Stimulated activated CD8-positive, alpha-beta memory T cell treated with anti-CD3 and anti-CD28 coated beads, Interleukin-15, amount 100 ng/mL, for 1 hour (primary cell): ENCODE results near the gene SYTL3.

Experiments used
- DNase-seq: peaks from one replicate; pipeline ENCODE4 v3.0.0-alpha.2; 2020; ENCODE audit warnings: low read depth

Gene SYTL3

DNA sequence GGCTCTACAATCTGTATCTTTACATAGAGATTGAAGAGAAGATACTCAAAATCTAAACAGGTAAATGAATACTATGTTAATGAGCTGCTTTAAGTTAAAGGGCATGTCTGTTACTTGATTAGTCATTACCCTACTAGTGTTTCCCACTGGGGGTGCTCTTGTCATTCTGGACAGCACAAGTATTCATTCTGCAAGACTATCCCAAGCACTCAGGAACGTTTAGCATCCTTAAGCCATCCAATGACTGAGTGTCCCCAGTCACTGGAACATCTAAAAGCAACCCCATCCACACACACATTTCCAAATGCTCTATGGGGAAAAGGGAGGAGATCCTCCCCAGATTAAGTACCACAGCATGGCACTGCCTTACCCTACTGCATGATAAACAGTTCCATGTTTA is 143.6 kb downstream of the SYTL3 start:
- DNase-seq, result no peak

DNA sequence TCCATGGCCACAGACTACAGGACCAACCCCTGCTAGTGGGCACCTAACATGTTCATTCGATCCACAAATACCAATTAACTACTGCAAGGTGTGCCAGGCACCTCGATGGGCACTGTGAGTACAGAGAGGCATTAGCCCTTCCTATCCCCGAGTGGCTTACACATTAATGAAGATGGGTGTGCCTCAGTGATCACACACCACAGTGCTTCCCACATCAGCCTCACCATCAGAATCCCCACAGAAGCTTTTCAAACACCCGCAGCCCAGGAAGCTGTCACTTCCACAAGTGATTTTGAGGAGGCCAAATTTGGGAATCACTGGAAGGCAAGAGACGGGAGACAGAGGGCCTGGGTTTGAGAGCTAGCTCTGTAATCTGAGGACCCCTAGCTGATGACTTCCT is 145.7 kb downstream of the SYTL3 start:
- DNase-seq, result no peak

DNA sequence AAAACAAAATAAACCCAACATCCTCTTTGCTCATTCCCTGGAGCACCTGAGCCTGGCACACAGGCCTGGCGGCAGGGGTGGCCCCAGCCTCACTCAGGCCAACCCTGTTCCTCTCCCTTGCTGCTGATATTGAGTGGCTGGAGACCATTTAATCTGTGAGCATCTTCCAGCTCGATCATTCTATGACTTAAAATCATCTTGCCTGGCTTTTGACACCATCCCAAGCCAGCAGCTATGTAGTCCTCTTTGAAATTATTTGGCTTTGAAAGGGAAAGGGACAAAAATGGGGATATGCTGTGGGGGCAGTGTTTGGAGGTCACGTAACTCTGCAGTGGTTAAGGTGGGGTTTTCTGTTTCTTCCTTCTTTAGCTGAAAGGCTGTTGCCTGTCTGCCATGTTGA is 146.5 kb downstream of the SYTL3 start:
- DNase-seq, result no peak

DNA sequence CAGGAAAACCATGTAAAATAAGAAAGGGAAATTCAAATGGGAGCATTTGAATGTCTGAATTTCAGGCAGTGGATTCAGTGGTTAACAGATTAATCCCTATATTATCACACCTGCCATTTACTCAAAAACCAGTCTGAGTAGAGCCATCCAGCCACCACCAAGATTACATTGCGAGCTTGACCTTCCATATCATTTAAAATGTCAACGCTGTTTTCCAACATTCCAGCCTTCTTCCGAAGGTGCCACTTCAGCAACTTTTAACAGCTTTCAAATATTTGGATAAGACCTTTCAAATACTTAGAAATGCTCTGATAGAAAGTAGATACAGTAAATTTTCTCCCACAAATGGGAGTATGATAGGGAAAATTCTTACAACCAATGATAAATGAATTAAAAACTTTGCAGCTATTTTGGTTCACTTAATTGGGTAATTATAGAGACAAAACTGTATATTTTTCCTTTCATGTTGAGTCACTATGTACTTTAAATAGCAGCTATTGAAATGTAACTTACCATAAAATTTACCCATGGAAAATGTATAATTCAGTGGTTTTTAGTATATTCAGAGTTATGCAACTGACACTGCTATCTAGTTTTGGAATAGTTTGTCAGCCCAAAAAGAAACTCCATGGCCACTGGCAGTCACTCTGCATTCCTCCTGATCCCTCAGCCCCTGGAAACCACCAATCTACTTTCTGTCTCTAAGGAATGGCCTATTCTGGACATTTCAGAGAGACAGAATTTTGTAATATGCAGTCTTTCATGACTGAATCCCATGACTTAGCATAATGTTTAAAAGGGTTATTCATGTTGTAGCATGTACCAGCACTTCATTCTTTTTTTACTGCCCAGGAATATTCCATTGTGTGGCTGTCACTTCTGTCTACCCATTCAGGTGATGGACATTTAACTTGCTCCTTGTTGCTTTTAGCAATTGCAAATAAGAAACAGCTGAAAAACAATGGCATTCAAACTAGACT is 147.8 kb downstream of the SYTL3 start:
- DNase-seq, result no peak

DNA sequence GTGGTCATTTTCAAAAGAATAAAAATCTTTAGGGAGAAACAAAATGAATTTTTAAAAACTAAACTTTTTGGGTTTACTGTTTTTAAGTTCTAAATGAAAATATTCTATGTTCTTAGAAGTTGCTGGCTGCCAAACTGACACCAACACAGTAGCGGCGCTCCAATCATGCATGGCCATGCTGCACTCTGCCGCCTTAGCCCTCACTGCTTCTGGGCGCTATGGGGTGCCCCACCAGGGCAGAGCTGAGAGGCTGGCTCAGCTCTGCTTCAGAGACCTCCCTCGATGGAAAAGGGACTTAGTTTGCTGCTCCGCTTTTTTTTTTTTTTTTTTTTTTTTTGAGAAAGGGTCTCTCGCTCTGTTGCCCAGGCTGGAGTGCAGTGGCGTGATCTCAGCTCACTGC is 148.5 kb downstream of the SYTL3 start:
- no peak for DNase-seq

DNA sequence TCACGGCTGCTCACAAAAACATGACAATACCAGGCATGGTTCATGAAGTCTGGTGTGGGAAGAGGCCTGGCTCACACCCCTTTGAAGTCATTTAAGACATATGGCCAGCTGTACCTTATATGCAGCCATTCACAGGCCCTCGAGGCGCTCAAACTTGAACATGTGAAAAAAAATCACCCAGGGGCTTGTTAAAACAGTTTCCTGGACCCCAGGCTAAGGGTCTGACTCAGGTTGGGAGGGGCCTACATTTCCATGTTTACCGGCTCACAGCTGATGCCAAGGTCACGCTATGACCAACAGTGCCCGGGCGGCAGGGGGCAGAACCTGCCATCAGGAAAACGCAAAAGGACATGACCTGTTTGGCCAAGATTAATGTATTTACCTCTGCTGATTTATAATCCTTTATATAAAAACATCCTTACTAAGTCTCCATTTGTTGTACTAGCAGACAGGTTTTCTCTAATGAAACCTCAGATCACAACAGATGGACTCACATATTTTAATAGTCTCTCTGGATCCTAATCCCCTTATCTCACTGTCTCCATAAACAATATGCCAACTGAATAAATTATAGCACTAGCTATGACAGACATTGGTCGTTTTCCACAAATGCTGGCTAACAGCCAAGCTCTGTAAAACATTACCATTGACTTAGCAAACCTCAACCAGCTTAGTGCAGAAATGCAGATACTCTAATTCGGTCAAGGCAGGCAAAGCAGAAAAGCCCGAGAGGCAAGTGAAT is 149.4 kb downstream of the SYTL3 start:
- DNase-seq, result no peak

DNA sequence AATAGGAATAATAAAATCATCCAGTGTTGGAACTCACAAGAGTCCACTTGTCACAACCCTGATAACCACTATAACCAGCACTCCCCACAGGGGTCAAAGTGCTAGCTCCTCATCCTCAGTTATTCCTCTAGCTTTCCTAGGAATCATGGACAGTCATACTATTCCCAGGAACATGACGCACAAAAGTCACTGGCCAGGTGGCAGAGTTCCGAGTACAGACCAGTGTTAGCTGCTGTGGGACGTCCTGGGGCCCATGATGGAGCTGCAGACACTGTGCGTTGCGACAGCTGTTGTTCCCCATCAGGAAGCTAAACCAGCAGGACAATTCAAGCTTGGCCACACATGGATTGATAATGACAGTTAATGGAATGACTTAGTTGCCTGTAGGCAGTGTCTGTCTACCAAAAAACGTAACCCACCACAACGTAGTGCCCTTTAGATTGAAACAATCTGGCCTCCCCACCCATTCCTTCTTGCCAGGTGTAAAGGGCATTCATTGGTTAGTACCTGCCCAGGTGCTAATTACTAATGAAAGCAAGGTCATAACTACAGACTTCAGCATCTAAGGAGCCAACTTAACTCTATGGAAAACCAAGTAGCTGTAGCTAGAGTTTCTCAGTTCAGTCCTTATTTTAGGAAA is 151.9 kb downstream of the SYTL3 start:
- no peak for DNase-seq

DNA sequence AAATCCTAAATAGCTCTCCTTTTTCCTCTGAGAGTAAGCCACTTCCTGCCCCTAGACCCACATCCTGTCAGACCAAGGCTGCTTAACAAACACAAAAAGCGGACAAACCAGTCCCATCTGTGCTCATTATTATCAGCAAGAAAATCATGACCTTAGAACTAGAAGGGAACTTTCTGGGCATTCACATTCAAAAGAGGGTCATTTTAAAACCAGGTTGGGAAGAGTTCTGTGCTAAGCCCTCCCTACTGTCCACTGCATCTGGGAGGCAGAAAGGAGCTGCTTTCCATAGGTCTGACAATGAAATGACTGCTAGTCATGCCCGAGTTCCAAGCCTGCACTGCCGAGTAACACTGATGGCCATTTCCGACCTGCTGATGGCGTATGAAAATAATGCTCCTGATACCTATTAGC is 153.9 kb downstream of the SYTL3 start:
- DNase-seq, result no peak

DNA sequence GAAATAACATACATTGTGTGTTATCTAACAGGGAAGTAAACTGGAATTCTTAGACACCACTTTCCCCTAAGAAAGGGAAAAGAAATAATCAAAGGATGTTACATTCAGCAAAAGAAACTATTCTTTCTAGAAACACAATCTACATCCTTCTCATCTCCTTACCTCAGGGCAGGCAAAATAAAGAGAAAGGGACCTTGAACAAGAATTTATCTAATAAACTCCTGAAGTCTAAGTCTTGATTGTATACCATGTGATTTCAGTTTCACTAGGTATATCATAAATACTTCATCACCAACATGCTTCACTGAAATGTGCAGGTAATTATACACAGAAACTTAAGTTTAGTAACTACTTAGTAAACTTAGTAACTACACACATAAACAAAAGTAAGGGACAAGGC is 154.4 kb downstream of the SYTL3 start:
- DNase-seq, result no peak

DNA sequence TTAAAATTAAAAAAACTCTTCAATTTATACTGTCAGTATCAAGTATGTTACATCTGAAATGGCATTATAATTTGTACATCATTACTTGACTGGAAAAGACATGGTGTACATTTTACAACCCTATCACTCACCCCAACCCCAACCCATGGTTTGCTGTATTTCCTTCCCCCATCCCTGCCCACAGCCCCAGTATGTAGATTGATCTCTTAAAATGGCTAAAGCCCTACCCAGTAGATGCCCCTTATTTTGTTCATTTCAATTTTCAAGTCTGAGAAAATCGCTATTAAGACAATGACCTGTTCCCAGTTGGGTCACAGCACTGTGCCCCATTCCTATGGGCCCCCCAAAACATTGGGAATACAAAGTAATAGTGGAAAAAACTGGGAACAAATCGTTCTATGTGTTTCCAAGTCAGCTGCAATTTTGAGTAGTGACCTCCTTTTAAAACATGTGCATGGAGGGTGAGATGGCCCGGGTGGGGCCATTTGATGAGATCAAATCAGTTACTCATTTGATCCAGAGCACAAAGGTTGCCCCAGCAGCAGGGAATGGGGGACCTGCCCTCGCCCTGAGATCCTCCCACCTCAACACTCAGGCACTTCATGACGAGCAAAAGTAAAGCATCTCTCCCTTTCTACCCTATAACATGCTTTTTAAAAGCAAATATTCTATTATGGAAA is 156.0 kb downstream of the SYTL3 start:
- DNase-seq, result no peak

DNA sequence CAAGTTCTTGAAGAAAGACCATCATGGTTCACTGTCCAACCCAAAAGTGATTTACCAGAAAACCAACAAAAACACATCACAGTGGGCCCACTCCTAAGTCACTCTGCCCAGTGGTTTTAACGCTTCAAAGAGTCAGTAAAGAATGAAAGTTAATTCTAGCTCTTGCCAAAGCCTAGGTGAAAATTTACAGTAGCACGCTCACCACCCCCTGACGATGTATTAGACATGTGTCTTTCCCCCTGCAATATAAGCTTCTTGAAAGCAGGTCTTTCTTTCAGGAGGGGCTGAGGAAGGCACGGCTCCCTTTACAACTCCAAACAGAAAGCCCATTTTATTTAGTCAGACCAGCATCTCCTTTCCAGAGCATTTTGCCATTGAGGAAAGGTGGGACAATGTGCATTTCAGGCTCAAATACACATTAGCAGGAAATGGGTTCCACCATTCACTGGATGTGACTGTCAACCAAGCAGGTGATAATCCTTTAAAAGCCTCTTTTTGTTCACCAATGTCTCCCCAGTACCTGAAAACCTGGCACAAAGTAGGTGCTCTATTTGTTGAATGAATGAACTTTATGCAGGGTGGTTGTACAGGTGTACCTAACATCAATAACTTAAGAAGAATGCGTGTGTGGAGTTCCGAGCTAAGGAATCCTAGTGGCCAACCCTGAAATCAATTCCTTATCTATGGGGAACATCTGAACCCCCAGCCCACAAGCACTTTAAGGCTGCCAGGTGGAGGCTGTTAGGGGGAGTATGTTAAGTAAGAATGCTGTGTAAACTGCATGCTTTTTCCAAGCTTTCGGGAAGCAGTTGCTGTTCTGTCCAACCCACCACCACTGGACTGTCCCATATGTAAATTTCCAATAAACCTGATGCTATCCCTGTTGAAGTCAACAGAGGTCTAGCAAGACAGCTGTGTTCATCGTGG is 157.9 kb downstream of the SYTL3 start:
- DNase-seq, result no peak

DNA sequence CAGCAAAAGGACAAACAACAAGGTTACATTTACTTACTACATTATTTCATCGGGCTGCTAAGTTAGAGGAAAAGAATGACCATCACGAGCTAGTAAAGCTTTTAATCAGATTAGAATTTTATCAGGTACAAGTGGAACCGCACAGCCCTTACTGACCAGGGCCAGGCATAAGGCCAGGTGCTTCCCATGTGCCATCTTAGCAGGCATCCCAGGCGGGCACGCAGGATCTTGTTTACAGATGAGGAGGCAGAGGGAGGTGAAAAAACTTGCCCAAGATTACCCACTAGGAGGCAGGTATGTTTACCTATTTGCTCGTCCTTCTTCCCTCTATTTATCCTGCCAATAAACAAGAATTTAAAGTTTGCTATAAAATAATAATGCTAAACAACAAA is 158.6 kb downstream of the SYTL3 start:
- no peak for DNase-seq

DNA sequence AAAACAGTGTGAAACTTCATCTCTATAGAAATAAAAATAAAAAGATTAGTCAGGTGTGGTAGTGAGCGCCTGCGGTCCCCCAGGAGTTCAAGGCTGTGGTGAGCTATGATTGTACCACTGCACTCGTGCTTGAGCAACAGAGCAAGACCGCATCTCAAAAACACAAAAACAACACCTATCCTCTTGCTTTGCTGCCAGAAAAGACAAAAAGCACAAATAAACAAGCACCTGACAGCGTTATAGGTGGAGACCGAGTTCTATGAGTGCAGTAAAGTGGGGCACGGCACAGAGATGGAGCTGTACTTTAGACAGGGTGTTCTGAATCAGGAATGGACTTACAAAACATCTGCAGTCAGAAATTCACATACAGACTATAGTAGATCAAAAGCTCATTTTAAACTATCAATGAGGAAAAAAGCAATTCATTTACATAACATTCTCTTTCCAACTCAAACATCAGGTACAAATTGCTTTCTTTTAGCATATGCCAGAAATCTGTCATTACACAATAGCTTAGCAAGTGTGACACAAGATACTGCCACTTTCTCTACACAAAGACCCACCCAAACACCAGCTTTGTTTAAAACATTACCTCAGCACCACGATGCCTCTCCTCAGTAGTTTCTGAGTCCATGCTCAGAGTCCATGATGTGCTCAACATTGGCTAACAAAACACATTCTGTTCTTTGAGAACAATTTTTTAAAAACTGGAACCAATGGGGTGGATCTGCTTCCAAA is 159.3 kb downstream of the SYTL3 start:
- no peak for DNase-seq

DNA sequence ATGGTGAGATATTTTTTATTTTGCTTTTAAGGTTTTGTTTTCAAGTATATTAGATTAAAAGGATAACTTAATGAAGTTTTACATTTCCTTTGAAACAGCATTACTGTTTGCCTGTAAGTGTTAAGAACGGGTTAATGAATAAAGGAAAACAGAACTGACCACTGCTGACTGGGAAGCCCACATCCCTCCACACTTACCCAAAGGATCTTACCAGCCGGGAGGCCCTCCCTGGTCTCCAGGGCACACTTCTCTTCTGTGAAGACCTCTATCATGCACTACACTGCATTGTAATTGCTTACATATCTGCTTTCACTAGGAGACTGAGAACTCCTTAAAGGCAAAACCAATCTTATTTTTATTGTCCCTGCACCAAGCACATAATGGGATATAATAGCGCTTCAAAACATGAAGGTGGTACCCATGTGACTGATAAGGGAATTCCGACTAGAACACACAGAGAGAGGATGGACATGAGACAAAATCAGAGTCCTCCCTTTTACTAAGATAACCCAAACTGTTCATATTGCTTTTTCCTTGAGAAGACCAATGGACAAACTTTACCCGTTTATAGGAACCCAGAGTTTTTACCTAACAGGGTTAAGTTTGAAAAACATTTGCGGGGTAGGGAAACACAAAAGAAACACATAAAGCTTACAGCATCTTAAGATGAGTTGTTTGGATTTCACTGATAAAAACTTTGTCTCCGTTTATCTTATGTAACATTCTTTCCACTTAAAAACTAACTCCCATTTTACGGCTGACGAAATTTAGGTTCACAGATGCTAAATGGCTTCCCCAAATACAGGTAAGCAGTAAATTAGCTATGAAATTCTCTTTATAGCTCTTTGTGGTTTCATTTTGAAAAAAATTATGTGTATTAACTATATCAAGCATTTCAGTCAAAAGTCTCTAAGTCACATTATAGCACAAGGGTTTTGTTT is 160.6 kb downstream of the SYTL3 start:
- no peak for DNase-seq

DNA sequence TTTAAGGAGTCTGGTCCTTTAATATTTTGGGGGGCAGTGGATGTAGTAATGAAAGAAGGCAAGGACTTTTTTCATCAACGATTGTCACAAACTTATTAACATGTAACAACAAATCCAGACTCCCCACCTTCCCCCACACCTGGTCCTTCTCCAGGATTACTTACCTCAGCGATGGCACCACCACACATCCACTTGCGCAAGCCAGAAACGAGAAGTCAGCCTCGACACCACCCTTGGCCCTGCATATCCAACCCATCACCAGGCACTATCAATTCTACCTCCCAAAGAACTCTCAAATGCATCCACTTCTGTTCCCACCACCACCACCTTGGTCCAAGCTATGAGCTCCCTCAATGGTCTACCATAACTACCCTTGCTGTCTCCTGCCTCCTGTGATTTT is 162.8 kb downstream of the SYTL3 start:
- no peak for DNase-seq

DNA sequence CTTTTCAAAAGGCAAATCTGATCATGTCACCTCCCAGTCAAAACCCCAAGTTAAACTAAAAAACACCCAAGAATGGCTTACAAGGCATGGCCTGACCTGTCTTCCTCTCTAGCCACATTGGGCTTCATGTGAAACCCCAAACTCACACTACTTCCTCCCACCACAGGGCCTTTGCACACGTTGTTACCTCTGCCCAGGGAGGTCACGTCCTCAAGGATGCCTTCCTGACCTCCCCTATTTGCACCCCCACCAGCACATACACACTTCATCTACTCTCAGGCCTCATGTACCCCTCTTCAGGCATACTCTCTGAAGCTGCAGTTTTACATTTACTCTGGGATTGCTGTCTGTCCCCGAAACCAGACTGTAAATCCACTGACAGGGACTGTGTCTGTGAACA is 163.2 kb downstream of the SYTL3 start:
- DNase-seq, result no peak
